Right lobe of liver (tissue), 6 donors: ENCODE measurements around the gene MYO1D. TPM values are rescaled to one million over a fixed set of nuclear protein-coding genes. Genes with fewer than 3 reads are reported as not detected.

Experiments used
- ATAC-seq, 4 donors: fragments of 200-7000 bp; cut with Tn5 transposase; one replicate each; pipeline ENCODE4 v1.9.1; 2020; ENCODE audit warnings: mild to moderate bottlenecking in 4 of 4, moderate library complexity in 4 of 4
- DNase-seq, 3 donors: peaks; one replicate each; pipeline ENCODE4 v3.0.0-alpha.2; 2020
- H3K27ac ChIP-seq, 3 donors: fragments of 200-600 bp; one replicate each; pipeline ENCODE4 v1.8.0; 2022
- H3K27me3 ChIP-seq, 2 donors: fragments of 200-600 bp; one replicate each; pipeline ENCODE4 v1.8.0; 2022
- H3K36me3 ChIP-seq, 4 donors: fragments of 200-600 bp; sonication (generic) in 1 of 4; one replicate each; pipeline versions ENCODE4 v1.5.1 to v1.8.0; 2017 to 2022; ENCODE audit warnings: control low read depth in 1 of 4
- H3K4me1 ChIP-seq, 4 donors: fragments of 200-600 bp; sonication (generic) in 1 of 4; one replicate each; pipeline versions ENCODE4 v1.5.1 to v1.8.0; 2017 to 2022; ENCODE audit warnings: control low read depth in 1 of 4
- H3K4me3 ChIP-seq, 3 donors: fragments of 200-600 bp; one replicate each; pipeline ENCODE4 v1.8.0; 2022
- H3K9me3 ChIP-seq, 4 donors: fragments of 200-600 bp; sonication (generic) in 1 of 4; one replicate each; pipeline versions ENCODE4 v1.5.1 to v1.8.0; 2017 to 2022; ENCODE audit warnings: control low read depth in 1 of 4
- CTCF ChIP-seq, 4 donors: fragments of 200-600 bp in 3 of 4; fragments of 450-650 bp in 1 of 4; IDR thresholded peaks; one replicate each; pipeline versions ENCODE4 v1.5.1 to v1.8.0; 2016 to 2022; ENCODE audit warnings: antibody characterized with exemption in 4 of 4, mild to moderate bottlenecking in 2 of 4
- POLR2A ChIP-seq: fragments of 450-650 bp; IDR thresholded peaks from one replicate; pipeline ENCODE4 v1.6.1; 2017; ENCODE audit warnings: antibody characterized with exemption, mild to moderate bottlenecking
- WGBS: methylation state at CpG from one replicate; pipeline ENCODE4 v1.1.6; 2018; ENCODE audit warnings: low coverage, low lambda C conversion rate; ENCODE audit not compliant: insufficient coverage; ENCODE audit errors: missing lambda C conversion rate; 5-methylcytosine and 5-hydroxymethylcytosine counted together
- intact Hi-C, 2 donors: fragments of 100-400 bp; cut with DNase I; formaldehyde crosslinking; loops; one replicate each; pipeline versions ENCODE4 v1.11.2 to v1.14.1; 2022
- total RNA-seq, 6 experiments: library from RNA; depleted of rRNA in 2 of 6; stranded (reverse); fragments of >200 nt in 2 of 6; fragmentation: NEBNext Ultra II Directional in 3 of 6; extraction: Animal tissue kit (Norgen Biotek cat#: 25700) in 3 of 6; gene quantifications; one replicate each; pipeline versions ENCODE4 v1.1.0 to v1.2.4, GENCODE V29; 2016 to 2023
- donor health status: DM: no; HTN: yes; CAD: no.
- donor health status: DM: no; HTN: no; CAD: no.
- donor health status: DM: no; HTN: no; CAD: no.
- donor health status: DM: no; HTN: yes; CAD: no.
- donor health status: DM: no; HTN: yes; CAD: no.

Gene MYO1D
- total RNA-seq, 6 experiments from 2014 or later = 17.6 to 25.7 (median 21.0) TPM

GRCh38 chr17:32713081-32713480, 163.8 kb downstream of the MYO1D start:
- TF ChIP-seq POLR2A = no peak
- TF ChIP-seq CTCF (IDR thresholded peaks at IDR 0.05) = no peak
- no peaks in the 10 kb centered on the region for H3K27me3 ChIP-seq
- H3K27ac ChIP-seq = no peak overlapping the region
- DNase-seq (no peak), ATAC-seq (no peak)
- H3K4me1 ChIP-seq = no peaks in the 10 kb centered on the region
- H3K9me3 ChIP-seq = no peaks in the 10 kb centered on the region
- no peak overlapping the region for H3K4me3 ChIP-seq
- no peaks in the 10 kb centered on the region for H3K36me3 ChIP-seq
- intact Hi-C loops = no loop called here

GRCh38 chr17:32709562-32709961, 167.4 kb downstream of the MYO1D start:
- intact Hi-C loops = no loop called here
- ATAC-seq = no peak
- H3K36me3 ChIP-seq = no peaks in the 10 kb centered on the region

GRCh38 chr17:32701871-32702270, 175.1 kb downstream of the MYO1D start:
- no peaks in the 10 kb centered on the region for H3K36me3 ChIP-seq
- no peaks in the 10 kb centered on the region for H3K9me3 ChIP-seq
- no peak overlapping the region for H3K4me3 ChIP-seq
- H3K4me1 ChIP-seq = no peaks in the 10 kb centered on the region
- H3K27ac ChIP-seq = no peak overlapping the region
- TF ChIP-seq CTCF (IDR thresholded peaks at IDR 0.05) = no peak
- no peak for TF ChIP-seq POLR2A
- no peak for DNase-seq
- no peaks in the 10 kb centered on the region for H3K27me3 ChIP-seq
- intact Hi-C loops = no loop called here
- WGBS = 78% methylated on average over 1 of the region's 1 CpG
- ATAC-seq = no peak

More at GRCh38 chr17:32709562-32709961, 167.4 kb downstream of the MYO1D start:
- no peak for DNase-seq
- H3K27ac ChIP-seq = no peak overlapping the region
- H3K27me3 ChIP-seq = no peaks in the 10 kb centered on the region
- no peaks in the 10 kb centered on the region for H3K9me3 ChIP-seq
- no peaks in the 10 kb centered on the region for H3K4me1 ChIP-seq
- no peak for TF ChIP-seq CTCF (IDR thresholded peaks at IDR 0.05)
- TF ChIP-seq POLR2A = no peak
- H3K4me3 ChIP-seq = no peak overlapping the region

- 91% methylated on average over 2 of the region's 2 CpGs for WGBS
- H3K9me3 ChIP-seq = no peaks in the 10 kb centered on the region
- intact Hi-C loops = no loop called here
- H3K27ac ChIP-seq = no peak overlapping the region
- H3K4me3 ChIP-seq = no peak overlapping the region
- ATAC-seq (no peak), DNase-seq (no peak)
- H3K36me3 ChIP-seq = no peaks in the 10 kb centered on the region
- H3K27me3 ChIP-seq = no peaks in the 10 kb centered on the region
- no peak for TF ChIP-seq CTCF (IDR thresholded peaks at IDR 0.05)
- no peak for TF ChIP-seq POLR2A
- H3K4me1 ChIP-seq = no peaks in the 10 kb centered on the region
These were observed 177.7 kb downstream of the MYO1D start for GRCh38 chr17:32699247-32699646.
